ENCODE results near the gene ACTR5.

Gene ACTR5

GRCh38 chr20:38723017-38723847 lies 25.0 kb upstream of the ACTR5 start:
- no peak overlapping the region for H3K9ac ChIP-seq (ENCODE audit: low read depth in 1 of 2, low read length in 2 of 2)
- no peaks in the 10 kb centered on the region for H3K4me1 ChIP-seq (ENCODE audit: control insufficient read depth in 1 of 2, insufficient read depth in 2 of 2, low read length in 2 of 2)
- no peak overlapping the region for H3K4me3 ChIP-seq (ENCODE audit: low read depth in 1 of 2, low read length in 2 of 2)
- no peaks in the 10 kb centered on the region for H3K9me3 ChIP-seq (ENCODE audit: control insufficient read depth in 1 of 2, low read length in 2 of 2)
- no peak overlapping the region for H3K27ac ChIP-seq (ENCODE audit: low read depth, low read length)
- peaks cover 80 to 92% of the 10 kb centered on the region in 2 donors for H3K27me3 ChIP-seq (ENCODE audit: control insufficient read depth in 1 of 2, insufficient read depth in 2 of 2, low read length in 2 of 2)
- no peaks in the 10 kb centered on the region for H3K36me3 ChIP-seq (ENCODE audit: control insufficient read depth in 1 of 2, insufficient read depth in 2 of 2, low read length in 2 of 2)

- H3K27ac ChIP-seq (ENCODE audit: low read depth, low read length), result no peak within 1 kb of the TSS
- H3K36me3 ChIP-seq (ENCODE audit: control insufficient read depth in 1 of 2, insufficient read depth in 2 of 2, low read length in 2 of 2), result no peaks in the 10 kb centered on the region
- no peak within 1 kb of the TSS for H3K4me3 ChIP-seq (ENCODE audit: low read depth in 1 of 2, low read length in 2 of 2)
- H3K4me1 ChIP-seq (ENCODE audit: control insufficient read depth in 1 of 2, insufficient read depth in 2 of 2, low read length in 2 of 2), result no peaks in the 10 kb centered on the region
- H3K9me3 ChIP-seq (ENCODE audit: control insufficient read depth in 1 of 2, low read length in 2 of 2), result no peaks in the 10 kb centered on the region
- no peak within 1 kb of the TSS for H3K9ac ChIP-seq (ENCODE audit: low read depth in 1 of 2, low read length in 2 of 2)
- peaks cover 85 to 94% of the 10 kb centered on the region in 2 donors for H3K27me3 ChIP-seq (ENCODE audit: control insufficient read depth in 1 of 2, insufficient read depth in 2 of 2, low read length in 2 of 2)
Observed at GRCh38 chr20:38723848-38724625, 24.2 kb upstream of the ACTR5 start, which contains the start of gene SLC32A1. TSS of gene SLC32A1 (plus strand) at chr20:38724486. CDS start at chr20:38724725, 239 bp downstream.

- H3K4me1 ChIP-seq (ENCODE audit: control insufficient read depth in 1 of 2, insufficient read depth in 2 of 2, low read length in 2 of 2), result peaks cover 0 to under 1% of the 10 kb centered on the region in 2 donors
- no peak overlapping the region for H3K4me3 ChIP-seq (ENCODE audit: low read depth in 1 of 2, low read length in 2 of 2)
- H3K36me3 ChIP-seq (ENCODE audit: control insufficient read depth in 1 of 2, insufficient read depth in 2 of 2, low read length in 2 of 2), result no peaks in the 10 kb centered on the region
- peaks cover 85 to 94% of the 10 kb centered on the region in 2 donors for H3K27me3 ChIP-seq (ENCODE audit: control insufficient read depth in 1 of 2, insufficient read depth in 2 of 2, low read length in 2 of 2)
- no peak overlapping the region for H3K27ac ChIP-seq (ENCODE audit: low read depth, low read length)
- H3K9ac ChIP-seq (ENCODE audit: low read depth in 1 of 2, low read length in 2 of 2), result no peak overlapping the region
- no peaks in the 10 kb centered on the region for H3K9me3 ChIP-seq (ENCODE audit: control insufficient read depth in 1 of 2, low read length in 2 of 2)
Observed at GRCh38 chr20:38724626-38725147, 23.6 kb upstream of the ACTR5 start.

GRCh38 chr20:38725148-38725901 lies 22.9 kb upstream of the ACTR5 start:
- H3K36me3 ChIP-seq (ENCODE audit: control insufficient read depth in 1 of 2, insufficient read depth in 2 of 2, low read length in 2 of 2), result no peaks in the 10 kb centered on the region
- H3K9me3 ChIP-seq (ENCODE audit: control insufficient read depth in 1 of 2, low read length in 2 of 2), result no peaks in the 10 kb centered on the region
- no peak overlapping the region for H3K9ac ChIP-seq (ENCODE audit: low read depth in 1 of 2, low read length in 2 of 2)
- H3K27ac ChIP-seq (ENCODE audit: low read depth, low read length), result no peak overlapping the region
- no peak overlapping the region for H3K4me3 ChIP-seq (ENCODE audit: low read depth in 1 of 2, low read length in 2 of 2)
- H3K27me3 ChIP-seq (ENCODE audit: control insufficient read depth in 1 of 2, insufficient read depth in 2 of 2, low read length in 2 of 2), result peaks cover 90 to 94% of the 10 kb centered on the region in 2 donors
- H3K4me1 ChIP-seq (ENCODE audit: control insufficient read depth in 1 of 2, insufficient read depth in 2 of 2, low read length in 2 of 2), result peaks cover 4 to 7% of the 10 kb centered on the region in 2 donors

GRCh38 chr20:38725931-38726803 lies 22.1 kb upstream of the ACTR5 start:
- Histone ChIP-seq H3K4me3 (ENCODE audit: low read depth in 1 of 2, low read length in 2 of 2) (no peak overlapping the region), H3K9ac (ENCODE audit: low read depth in 1 of 2, low read length in 2 of 2) (no peak overlapping the region), H3K27me3 (ENCODE audit: control insufficient read depth in 1 of 2, insufficient read depth in 2 of 2, low read length in 2 of 2) (peaks cover 90 to 94% of the 10 kb centered on the region in 2 donors), H3K36me3 (ENCODE audit: control insufficient read depth in 1 of 2, insufficient read depth in 2 of 2, low read length in 2 of 2) (no peaks in the 10 kb centered on the region), H3K27ac (ENCODE audit: low read depth, low read length) (no peak overlapping the region), H3K9me3 (ENCODE audit: control insufficient read depth in 1 of 2, low read length in 2 of 2) (no peaks in the 10 kb centered on the region), H3K4me1 (ENCODE audit: control insufficient read depth in 1 of 2, insufficient read depth in 2 of 2, low read length in 2 of 2) (peaks cover 12 to 15% of the 10 kb centered on the region in 2 donors)

GRCh38 chr20:38726804-38727606 lies 21.3 kb upstream of the ACTR5 start:
- peaks cover 15 to 20% of the 10 kb centered on the region in 2 donors for H3K4me1 ChIP-seq (ENCODE audit: control insufficient read depth in 1 of 2, insufficient read depth in 2 of 2, low read length in 2 of 2)
- H3K27me3 ChIP-seq (ENCODE audit: control insufficient read depth in 1 of 2, insufficient read depth in 2 of 2, low read length in 2 of 2), result peaks cover 90 to 93% of the 10 kb centered on the region in 2 donors

GRCh38 chr20:38727607-38728190 lies 20.6 kb upstream of the ACTR5 start:
- Histone ChIP-seq H3K9ac (ENCODE audit: low read depth in 1 of 2, low read length in 2 of 2) (no peak overlapping the region), H3K4me1 (ENCODE audit: control insufficient read depth in 1 of 2, insufficient read depth in 2 of 2, low read length in 2 of 2) (peaks cover 15 to 20% of the 10 kb centered on the region in 2 donors), H3K9me3 (ENCODE audit: control insufficient read depth in 1 of 2, low read length in 2 of 2) (no peaks in the 10 kb centered on the region), H3K27me3 (ENCODE audit: control insufficient read depth in 1 of 2, insufficient read depth in 2 of 2, low read length in 2 of 2) (peaks cover 92% of the 10 kb centered on the region in 2 donors), H3K4me3 (ENCODE audit: low read depth in 1 of 2, low read length in 2 of 2) (no peak overlapping the region), H3K27ac (ENCODE audit: low read depth, low read length) (no peak overlapping the region), H3K36me3 (ENCODE audit: control insufficient read depth in 1 of 2, insufficient read depth in 2 of 2, low read length in 2 of 2) (no peaks in the 10 kb centered on the region)

More at GRCh38 chr20:38726804-38727606, 21.3 kb upstream of the ACTR5 start:
- no peaks in the 10 kb centered on the region for H3K36me3 ChIP-seq (ENCODE audit: control insufficient read depth in 1 of 2, insufficient read depth in 2 of 2, low read length in 2 of 2)
- H3K9ac ChIP-seq (ENCODE audit: low read depth in 1 of 2, low read length in 2 of 2), result no peak overlapping the region
- no peak overlapping the region for H3K27ac ChIP-seq (ENCODE audit: low read depth, low read length)
- H3K4me3 ChIP-seq (ENCODE audit: low read depth in 1 of 2, low read length in 2 of 2), result no peak overlapping the region
- no peaks in the 10 kb centered on the region for H3K9me3 ChIP-seq (ENCODE audit: control insufficient read depth in 1 of 2, low read length in 2 of 2)

- H3K27me3 ChIP-seq (ENCODE audit: control insufficient read depth in 1 of 2, insufficient read depth in 2 of 2, low read length in 2 of 2), result peaks cover 91 to 92% of the 10 kb centered on the region in 2 donors
- peaks cover 15 to 20% of the 10 kb centered on the region in 2 donors for H3K4me1 ChIP-seq (ENCODE audit: control insufficient read depth in 1 of 2, insufficient read depth in 2 of 2, low read length in 2 of 2)
- no peak overlapping the region for H3K4me3 ChIP-seq (ENCODE audit: low read depth in 1 of 2, low read length in 2 of 2)
- no peak overlapping the region for H3K9ac ChIP-seq (ENCODE audit: low read depth in 1 of 2, low read length in 2 of 2)
- no peak overlapping the region for H3K27ac ChIP-seq (ENCODE audit: low read depth, low read length)
- no peaks in the 10 kb centered on the region for H3K9me3 ChIP-seq (ENCODE audit: control insufficient read depth in 1 of 2, low read length in 2 of 2)
- H3K36me3 ChIP-seq (ENCODE audit: control insufficient read depth in 1 of 2, insufficient read depth in 2 of 2, low read length in 2 of 2), result no peaks in the 10 kb centered on the region
Observed at GRCh38 chr20:38728191-38728781, 20.0 kb upstream of the ACTR5 start.

Data from duodenal mucosa (tissue), 2 donors.